NCI-H1092 treated with DMSO at 0.1 percent for 48 hours (cell line): Measurements from ENCODE around the gene RBL1.
A peak's percentile ranks its signal among the peaks of the same experiment; 100 is the strongest.
"Not testable (repeated sequence)": the region's sequence is repeated elsewhere in the genome, so short reads cannot be mapped to it uniquely, and the experiment has no call there.

Experiments used
- DNase-seq: peaks from one replicate; lab custom pipeline; 2025; lab: John Stamatoyannopoulos, UW

RBL1 gene

GRCh38 chr20:36994221-36994620 lies 101.6 kb downstream of the RBL1 start:
- DNase-seq: not testable (repeated sequence)

- no peak for DNase-seq
Observed at GRCh38 chr20:36992802-36993334, 102.9 kb downstream of the RBL1 start.

GRCh38 chr20:36991703-36992102 lies 104.1 kb downstream of the RBL1 start:
- no peak for DNase-seq

- no peak for DNase-seq
Observed at GRCh38 chr20:36989797-36990196, 106.0 kb downstream of the RBL1 start.

GRCh38 chr20:36988494-36988966 lies 107.3 kb downstream of the RBL1 start:
- no peak for DNase-seq

GRCh38 chr20:36984257-36984638 lies 111.5 kb downstream of the RBL1 start:
- no peak for DNase-seq

GRCh38 chr20:36975099-36975818 lies 120.5 kb downstream of the RBL1 start:
- DNase-seq: no peak

- DNase-seq: no peak
Observed at GRCh38 chr20:36974660-36975059, 121.1 kb downstream of the RBL1 start.

- DNase-seq: no peak
Observed at GRCh38 chr20:36971103-36971502, 124.7 kb downstream of the RBL1 start.

- DNase-seq: no peak
Observed at GRCh38 chr20:36969478-36970186, 126.2 kb downstream of the RBL1 start.

GRCh38 chr20:36969051-36969450 lies 126.7 kb downstream of the RBL1 start:
- DNase-seq: no peak

GRCh38 chr20:36967636-36968035 lies 128.2 kb downstream of the RBL1 start:
- no peak for DNase-seq

GRCh38 chr20:36966965-36967364 lies 128.8 kb downstream of the RBL1 start:
- DNase-seq: not testable (repeated sequence)

- DNase-seq: not testable (repeated sequence)
Observed at GRCh38 chr20:36962354-36962941, 133.3 kb downstream of the RBL1 start.

- DNase-seq: no peak
Observed at GRCh38 chr20:36959242-36959641, 136.6 kb downstream of the RBL1 start.

GRCh38 chr20:36957875-36958667 lies 137.7 kb downstream of the RBL1 start:
- DNase-seq: no peak

GRCh38 chr20:36956674-36957073 lies 139.1 kb downstream of the RBL1 start:
- no peak for DNase-seq

- no peak for DNase-seq
Observed at GRCh38 chr20:36956016-36956415, 139.8 kb downstream of the RBL1 start.

GRCh38 chr20:36951979-36952738 lies 143.6 kb downstream of the RBL1 start:
- DNase-seq: no peak

GRCh38 chr20:36951198-36951978 lies 144.4 kb downstream of the RBL1 start, which contains the start of gene SAMHD1:
Gene SAMHD1, minus strand, starts transcription at chr20:36951708. Its CDS starts 65 bp downstream, at chr20:36951643.
- DNase-seq: peak; percentile 97
